HG02885 (cell line): ENCODE results near the gene SRBD1.
A peak's percentile ranks its signal among the peaks of the same experiment; 100 is the strongest.

ENCODE experiments used
- ATAC-seq: cut with Tn5 transposase; IDR thresholded peaks from one replicate; pipeline ENCODE4 v1.9.1; 2021; ENCODE audit warnings: mild to moderate bottlenecking; ENCODE audit not compliant: unreplicated experiment, poor library complexity

The SRBD1 gene

DNA sequence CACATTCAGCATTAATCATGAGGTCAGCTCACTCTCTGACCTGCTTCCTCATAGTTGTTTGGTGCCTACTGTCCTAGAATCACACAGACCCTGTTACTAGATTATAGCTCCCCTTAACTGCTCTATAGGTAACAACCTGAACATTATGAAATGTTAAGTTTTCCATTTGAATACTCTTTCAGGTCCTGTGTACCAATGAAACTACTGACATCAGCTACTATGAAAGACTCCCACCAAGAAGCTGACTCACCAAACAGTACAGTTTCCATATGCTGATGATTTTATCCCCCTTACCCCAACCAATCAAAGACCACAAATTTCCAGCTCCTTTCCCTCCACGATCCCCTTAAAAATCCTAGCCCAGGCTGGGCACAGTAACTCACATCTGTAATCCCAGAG, 56.3 kb downstream of the SRBD1 start:
- ATAC-seq = no peak

DNA sequence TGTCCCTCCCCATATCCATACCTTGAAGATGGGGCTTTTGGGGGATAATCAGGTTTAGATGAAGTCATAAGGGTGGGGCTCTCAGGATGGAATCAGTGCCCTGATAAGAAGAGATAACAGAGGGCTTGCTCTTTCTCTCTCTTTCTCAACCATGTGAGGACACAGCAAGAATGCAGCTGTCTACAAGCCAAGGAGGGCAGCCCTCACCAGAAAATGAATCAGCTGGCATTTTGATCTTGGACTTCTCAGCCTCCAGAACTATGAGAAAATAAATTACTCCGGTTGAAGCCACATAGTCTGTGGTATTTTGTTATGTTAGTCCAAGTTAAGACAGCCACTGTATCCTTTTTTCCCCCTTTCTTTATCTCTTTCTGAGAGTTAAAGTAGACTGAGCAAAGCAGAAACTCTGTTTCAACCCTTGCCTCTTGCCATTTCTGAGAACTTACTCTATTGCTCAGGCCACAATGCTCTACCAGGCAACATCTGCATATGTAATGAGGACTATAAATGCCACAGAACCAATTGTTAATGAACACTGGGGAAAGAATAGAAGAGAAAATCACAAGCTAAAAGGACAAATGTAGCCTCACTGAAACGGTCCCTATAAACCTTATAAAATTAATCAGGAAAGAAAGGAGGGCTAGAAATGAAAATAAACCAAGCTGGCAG, 56.9 kb downstream of the SRBD1 start:
- ATAC-seq = no peak

DNA sequence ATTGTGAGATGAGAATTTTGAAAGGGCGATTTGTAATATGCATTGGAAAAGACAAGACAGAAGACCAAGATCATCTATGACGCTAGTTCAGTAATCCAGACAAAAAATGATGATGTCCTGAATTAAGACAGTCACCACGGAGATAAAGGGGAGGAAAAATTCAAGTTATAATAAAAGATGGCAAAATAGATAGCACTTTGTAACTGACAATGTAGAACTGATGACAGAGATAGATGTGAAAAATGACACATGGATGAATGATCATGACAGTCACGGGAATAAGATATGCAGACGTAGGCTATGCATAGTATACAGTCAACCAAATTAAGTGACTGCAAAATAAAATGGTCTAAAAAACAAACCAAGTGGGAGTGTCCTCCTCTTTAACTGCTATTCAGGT, 59.2 kb downstream of the SRBD1 start:
- ATAC-seq = no peak

DNA sequence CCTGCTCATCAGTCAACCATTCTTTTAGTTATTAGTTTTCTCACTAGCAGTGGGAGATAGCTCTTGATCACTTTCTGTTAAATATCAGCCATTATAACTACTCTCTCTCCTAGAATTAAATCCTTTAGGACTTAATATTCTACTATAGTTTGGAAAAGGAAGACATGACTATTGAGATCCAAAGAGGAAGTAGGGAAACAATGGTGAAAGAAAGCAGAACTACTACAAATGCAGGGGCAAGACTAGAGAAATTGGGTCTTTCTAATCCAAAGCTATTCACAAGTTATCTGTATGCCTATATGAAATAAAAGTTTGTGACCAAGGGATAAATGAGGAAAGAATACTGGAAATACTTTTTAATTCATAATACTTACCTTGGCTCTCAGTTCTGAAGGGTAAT, 65.1 kb downstream of the SRBD1 start:
- ATAC-seq = no peak

DNA sequence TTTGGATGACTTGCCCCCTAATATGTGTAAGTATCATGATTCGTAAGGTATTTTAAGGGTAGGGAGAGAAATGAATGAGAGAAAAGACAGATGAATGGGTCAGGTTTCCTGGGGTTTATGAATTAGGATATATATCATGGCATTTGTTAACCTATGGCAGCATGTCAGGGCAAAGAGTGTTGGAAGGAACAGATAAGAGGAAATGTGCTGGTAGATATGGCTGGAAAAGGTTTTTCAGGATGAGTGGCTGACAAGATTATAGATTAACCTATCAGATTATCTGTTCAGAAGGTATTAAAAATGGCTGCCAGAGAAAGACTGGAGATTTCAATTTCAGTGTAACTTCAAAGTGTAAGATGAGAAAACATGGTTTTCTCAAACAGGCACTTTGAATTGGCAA, 67.8 kb downstream of the SRBD1 start:
- ATAC-seq = no peak

DNA sequence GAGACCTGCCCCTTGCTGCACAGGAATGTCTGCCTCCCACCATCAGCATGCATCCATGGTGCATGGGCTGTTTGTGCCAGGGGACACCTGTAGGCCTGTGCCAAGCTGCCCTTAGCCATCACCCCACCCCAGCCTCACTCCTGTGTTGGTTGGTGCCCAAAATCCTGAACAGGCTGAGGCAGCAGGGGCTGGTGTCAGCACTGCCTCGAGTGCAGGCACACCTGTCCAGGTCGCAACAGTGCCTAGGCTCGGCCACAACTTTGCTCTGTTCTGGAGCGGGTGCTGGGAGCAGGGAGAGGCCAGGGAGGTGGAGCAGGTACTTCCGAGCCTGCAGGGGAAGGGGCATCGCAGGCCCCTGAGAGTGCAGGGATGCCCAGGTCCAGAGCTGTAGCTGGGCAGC, 69.1 kb downstream of the SRBD1 start:
- no peak for ATAC-seq

DNA sequence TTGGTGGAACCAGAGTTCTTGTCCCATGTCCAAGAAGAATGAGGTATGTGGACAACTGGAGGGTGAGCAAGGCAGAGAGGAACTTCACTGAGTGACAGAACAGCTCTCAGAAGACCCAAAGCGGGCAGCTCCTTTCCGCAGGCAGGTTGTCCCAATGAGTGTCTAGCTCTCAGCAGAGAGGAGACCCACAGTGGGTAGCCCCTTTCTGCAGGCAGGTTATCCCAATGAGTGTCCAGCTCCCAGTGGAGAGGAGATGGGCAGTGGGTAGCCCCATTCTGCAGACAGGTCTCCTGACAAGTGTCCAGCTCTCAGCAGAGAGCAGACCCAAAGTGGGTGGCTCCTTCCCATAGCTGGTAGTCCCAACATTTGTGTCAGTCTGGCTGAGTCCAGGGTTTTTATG, 69.6 kb downstream of the SRBD1 start:
- no peak for ATAC-seq

DNA sequence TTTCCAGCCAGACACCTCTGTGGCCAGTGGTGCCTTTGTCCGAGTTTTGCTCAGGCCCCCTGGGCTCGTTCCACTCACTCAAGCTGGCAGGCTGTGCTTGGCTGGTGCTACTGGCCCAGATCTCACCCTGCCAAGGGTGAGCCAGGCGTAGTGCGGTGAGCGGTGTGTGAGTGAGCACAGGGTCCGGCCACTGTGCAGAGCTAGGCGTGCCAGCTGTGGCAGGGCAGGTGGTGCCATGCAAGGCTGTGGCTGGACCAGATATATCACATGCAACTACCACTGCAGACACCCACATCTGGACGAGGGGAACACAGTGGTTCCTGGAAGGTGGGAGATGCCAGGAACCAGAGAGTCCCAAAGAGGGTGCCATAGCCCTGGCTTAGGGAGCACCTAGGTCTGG, 70.1 kb downstream of the SRBD1 start:
- ATAC-seq = no peak

DNA sequence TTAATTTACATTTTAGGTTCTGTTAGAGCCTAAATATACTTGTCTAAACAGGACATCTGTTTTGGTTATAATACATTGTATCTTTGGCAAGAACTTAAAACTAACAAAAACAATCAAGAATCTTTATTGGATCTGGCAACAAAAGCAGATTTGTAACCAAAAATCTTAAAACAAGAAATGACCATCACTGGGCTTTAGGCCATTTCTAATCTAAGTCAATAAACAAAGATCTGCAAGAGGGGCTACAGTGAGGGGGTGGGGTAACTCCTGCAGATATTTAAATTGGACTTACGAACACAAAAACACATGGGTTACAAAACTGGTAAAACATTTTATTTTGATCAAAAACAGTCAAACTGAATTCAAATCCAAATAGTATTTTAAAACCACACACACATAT, 77.3 kb downstream of the SRBD1 start:
- ATAC-seq = no peak

DNA sequence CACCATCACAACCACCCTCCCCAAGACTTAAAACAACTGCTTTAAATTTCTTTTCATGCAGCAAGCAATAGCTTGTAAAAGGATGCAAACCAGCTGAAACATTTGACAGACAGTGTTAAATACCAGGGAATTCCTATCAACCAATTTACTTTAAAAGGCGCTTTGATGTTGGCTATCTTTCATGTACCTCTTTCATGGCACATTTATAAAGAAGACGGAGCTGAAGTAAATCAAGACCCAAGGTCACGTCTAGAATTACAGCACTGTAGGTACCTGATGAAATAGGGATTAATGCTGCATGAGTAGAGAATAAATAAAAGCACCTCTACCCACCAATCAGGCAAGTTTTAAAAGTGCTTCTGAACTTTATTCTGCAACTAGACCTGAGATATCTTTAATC, 78.9 kb downstream of the SRBD1 start:
- no peak for ATAC-seq

DNA sequence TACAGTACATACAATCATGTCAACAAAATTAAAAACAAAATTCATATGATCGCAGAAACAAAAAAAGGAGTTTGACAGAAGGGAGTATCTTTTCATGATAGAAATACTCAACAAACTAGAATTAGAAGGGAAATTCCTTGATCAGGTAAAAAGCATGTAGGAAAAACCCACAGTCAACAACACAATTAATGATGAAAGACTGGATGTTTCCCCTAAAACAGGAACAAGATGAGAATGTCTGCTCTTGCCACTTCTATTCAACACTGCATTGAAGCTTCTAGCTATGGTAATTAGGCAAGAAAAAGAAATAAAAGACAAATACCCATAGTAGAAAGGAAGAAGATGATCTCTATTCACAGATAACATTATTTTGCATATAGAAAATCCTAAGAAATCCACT, 87.1 kb downstream of the SRBD1 start:
- no peak for ATAC-seq

DNA sequence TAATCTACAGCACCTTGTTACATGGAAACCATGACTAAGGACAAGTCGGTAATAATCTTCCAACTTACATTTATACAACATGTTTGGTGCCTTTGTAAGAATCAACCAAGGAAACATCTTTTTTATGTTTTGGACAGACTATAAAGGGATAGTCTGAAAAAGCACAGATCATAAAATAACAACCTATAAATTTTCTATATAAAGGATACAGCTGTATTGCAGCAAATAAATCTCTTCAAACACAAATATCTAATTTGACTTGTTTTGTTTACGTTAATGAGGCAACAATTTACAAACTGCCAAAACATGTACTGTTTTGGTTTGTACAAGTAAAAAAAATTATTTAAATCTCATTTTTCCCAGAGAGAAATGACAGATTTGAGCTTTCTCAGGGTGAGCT, 92.5 kb downstream of the SRBD1 start:
- ATAC-seq = no peak

DNA sequence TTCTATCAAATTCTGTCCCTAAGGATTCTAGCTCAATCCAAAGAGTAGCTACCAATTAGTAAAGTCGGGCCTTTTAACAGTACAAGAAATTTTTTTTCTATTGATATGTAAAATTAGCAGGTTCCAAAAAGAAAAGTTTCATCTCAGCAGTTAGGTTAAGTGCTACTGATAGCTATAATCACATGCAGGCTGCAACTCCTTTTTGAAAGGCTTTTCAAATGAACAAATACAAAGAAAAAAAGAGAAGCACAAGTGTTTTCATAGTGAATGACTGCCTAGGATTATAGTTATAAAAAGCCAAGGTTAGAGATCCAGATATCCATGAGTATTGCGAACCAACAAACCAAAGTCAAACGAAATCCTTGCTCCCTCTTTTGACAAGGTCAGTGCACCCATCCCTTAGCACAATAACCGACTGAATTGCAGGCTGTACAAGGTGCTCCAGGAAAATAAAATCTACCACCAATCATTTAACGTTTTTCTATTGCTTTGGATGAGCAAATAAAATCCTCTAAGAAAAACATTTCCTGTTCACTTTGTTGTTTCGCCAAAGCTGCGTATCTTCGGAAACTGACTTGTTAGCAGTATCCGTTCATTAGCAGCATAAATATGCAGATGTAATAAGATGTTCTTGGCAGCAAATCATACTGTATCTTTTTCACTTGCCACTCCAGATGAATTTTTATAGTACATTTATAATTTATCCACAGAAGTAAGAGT, 100.2 kb downstream of the SRBD1 start:
- no peak for ATAC-seq

DNA sequence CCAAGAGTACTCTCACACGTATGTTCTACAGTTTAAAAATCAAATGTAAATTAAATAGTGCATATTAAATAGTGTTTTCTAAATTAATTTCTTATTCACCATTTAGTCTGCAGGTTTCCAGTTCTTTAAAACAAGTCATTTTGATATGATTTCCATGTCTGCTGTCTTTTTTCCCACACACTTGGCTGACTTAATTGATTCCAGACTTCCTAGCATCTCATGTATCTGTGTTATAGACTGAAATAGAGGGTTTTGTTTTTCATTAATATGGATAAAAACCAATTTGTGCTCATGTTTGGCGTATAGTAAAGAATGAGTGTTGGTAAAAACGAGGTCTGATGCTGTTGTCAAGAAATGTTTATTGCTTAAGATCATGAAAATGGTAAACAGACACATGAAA, 104.3 kb downstream of the SRBD1 start:
- no peak for ATAC-seq

DNA sequence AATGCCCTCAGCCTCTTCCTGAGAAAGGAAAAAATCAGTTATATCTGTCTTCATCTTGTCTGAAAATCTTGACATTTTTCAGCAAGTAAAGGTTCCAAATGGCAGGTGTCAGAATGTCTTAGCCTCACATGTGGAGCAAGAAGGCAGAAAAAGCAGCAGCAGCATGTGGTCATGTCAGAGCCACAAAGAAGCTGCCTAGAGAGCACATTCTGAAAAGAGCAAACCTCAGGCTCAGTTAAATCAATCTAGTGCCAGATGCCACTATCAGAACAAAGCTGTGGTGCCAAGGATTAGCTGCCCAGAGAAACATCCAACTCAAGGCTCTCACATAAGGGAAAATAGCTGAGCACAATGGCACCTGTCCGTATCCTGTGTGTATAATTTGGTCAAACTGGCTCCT, 105.9 kb downstream of the SRBD1 start:
- ATAC-seq = no peak

DNA sequence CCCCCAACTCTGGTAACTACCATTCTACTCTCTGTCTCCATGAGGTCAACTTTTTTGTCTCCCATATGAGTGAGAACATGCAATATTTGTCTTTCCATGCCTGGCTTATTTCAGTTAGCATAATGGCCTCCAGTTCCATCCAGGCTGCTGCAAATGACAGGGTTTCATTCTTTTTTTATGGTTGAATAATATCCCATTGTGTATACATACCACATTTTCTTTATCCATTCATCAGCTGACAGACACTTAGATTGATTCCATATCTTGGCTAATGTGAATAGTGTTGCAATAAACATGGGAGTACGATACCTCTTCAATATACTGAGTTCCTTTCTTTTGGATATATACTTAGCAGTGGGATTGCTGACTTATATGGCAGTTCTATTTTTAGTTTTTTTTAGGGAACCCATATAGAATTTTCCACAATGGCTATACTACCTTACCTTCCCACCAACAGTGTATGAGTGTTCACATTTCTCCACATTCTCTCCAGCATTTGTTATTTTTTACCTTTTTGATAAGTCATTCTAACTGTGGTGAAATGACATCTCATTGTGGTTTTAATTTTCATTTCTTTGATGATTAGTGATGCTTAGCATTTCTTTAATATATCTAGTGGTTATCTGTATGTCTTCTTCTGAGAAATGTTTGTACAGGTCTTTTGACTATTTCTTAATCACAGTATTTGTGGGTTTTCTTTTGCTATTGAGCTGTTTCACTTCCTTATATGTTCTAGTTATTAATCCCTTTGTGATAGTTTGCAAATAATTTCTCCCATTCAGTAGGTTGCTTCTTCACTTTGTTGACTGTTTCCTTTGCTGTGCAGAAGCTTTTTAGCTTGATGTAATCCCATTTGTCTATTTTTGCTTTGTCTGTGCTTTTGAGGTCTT, 112.2 kb downstream of the SRBD1 start:
- ATAC-seq = no peak

DNA sequence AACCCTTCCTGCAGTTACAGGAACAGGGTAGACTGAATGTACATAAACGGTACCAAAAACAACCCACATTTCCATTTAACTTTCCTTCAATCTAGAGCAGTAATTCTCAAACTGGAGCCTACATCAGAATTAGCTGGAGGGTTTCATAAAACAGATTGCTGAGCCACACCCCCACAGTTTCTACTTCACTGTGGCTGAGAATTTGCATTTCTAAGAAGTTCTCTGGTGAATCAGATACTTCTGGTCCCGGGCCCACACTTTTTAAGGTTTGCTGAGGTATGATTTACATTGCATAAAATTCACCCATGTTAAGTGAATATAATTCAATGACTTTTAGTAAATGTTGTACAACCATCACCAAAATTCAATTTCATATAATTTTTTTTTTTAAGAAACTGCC, 113.7 kb downstream of the SRBD1 start:
- peak; percentile 89 for ATAC-seq

DNA sequence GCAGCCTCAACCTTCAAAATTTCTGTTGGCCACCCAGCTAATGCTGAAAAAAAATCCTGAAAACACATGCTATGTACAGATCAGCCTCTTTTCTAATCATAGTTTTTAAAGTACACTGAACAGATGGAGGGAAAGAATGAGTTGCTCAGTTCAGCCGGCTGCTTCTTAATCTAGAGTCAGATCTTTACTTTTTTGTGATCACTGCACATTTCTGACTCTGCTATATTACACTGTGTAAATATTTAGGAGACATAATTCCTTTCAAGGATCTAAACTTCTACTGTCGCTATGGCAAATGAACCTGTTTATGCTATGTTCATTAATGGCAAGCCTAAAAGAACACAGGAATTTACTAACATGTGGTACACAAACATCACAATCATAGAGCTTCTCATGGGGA, 114.2 kb downstream of the SRBD1 start:
- no peak for ATAC-seq

DNA sequence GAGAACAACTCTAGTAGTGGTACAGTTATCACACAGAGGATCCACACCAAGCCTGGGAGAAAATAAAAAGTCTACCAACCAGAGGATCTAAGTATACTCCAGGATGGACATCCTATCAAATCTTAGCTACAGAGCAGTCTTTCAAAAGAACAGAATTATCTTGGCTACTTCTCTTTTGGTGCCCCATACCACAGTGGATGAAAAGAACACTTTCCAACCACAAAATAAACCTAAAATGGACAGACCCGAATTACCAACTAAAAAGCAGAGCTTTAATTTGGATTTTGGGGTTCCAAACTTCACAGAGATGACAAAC, 116.1 kb downstream of the SRBD1 start:
- ATAC-seq = no peak

DNA sequence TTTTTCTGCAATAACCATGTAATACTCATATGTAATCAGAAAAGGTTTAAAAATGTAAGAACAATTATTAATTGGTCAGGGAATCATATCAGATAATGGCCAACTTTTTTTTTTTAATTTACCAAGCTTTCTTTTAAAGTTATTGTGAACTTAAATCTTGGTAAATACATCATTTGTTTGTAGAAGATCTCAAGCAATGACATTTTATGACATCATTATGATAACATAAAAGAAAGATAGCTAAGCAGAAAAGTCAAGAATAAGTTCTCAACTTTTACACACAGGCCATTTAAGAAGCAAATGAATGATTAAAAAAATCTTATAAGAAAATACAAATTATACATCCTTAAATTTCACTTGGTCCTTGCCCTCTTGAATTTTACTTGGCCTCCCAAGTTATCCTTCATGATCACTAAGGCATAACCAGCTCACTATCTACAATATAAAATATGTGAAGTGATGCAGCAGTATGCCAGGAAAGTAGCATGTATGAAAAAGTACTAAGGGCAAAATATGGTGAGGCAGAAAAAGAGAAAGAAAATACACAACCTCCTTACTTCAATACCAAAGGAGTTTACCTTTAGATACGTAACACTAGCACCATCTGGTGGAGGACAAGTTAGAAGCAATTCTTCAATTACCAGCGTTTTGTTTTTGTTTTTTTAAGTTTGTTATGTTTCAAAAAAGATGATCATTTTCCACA, 116.6 kb downstream of the SRBD1 start:
- ATAC-seq = no peak

DNA sequence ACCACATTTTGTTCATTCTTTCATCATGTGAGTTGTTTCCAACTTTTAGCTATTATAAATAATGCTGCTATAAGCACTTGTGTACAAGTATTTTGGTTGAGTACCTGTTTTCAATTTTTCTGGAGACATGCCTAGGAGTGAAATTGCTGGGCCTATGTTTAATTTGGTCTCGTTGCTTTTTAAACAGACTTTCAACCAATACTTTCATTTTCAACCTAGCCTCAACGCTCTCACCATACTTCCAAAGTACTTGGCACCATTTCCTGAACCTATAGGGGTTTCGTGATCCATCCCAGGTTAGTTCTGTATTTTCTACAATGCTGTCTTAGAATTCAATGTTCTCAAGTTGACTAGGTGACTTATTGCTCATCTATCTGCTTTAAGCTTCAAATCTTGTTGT, 126.1 kb downstream of the SRBD1 start:
- ATAC-seq = no peak
